A673 (cell line): ENCODE data around the gene GMEB2. TPM values are rescaled to one million over a fixed set of nuclear protein-coding genes. Genes with fewer than 3 reads are reported as not detected.

Source experiments
- BruUV-seq: library from RNA; stranded (reverse); fragments of 400-500 nt; replicated peaks from 2 replicates; lab custom pipeline; 2021; lab: Mats Ljungman, UMichigan
- CTCF ChIA-PET: fragments of 300-600 bp; sonication (Branson Sonifier 250); formaldehyde crosslinking; loops from one replicate; lab custom pipeline; 2022; ENCODE audit warnings: antibody characterized with exemption; lab: Charles Lee
- POLR2A ChIA-PET: fragments of 300-600 bp; sonication (Branson Sonifier 250); formaldehyde crosslinking; loops from one replicate; lab custom pipeline; 2022; ENCODE audit warnings: antibody characterized with exemption; ENCODE audit not compliant: low non-redundant PET; lab: Charles Lee
- DNase-seq: peaks from one replicate; pipeline ENCODE4 v3.0.0-alpha.2; 2015; ENCODE audit warnings: low spot score
- H3K27ac ChIP-seq: fragments of 200-600 bp; sonication (generic); 2 replicates; pipeline ENCODE4 v1.5.1; 2016; ENCODE audit warnings: mixed run types, low read depth, mild to moderate bottlenecking, mixed read lengths, antibody characterized with exemption, low read length; ENCODE audit not compliant: poor library complexity, severe bottlenecking
- H3K27me3 ChIP-seq: fragments of 200-600 bp; sonication (generic); replicated peaks from 2 replicates; pipeline ENCODE4 v1.6.1; 2017; ENCODE audit warnings: mixed run types, low read depth, mild to moderate bottlenecking, mixed read lengths, antibody characterized with exemption, low read length; ENCODE audit not compliant: insufficient read depth, poor library complexity
- H3K36me3 ChIP-seq: fragments of 200-600 bp; sonication (generic); 2 replicates; pipeline ENCODE4 v1.6.1; 2016; ENCODE audit warnings: mixed run types, mild to moderate bottlenecking, mixed read lengths, antibody characterized with exemption, low read length; ENCODE audit not compliant: insufficient read depth, poor library complexity, severe bottlenecking
- H3K4me1 ChIP-seq: fragments of 200-600 bp; sonication (generic); 2 replicates; pipeline ENCODE4 v1.6.1; 2017; ENCODE audit warnings: mixed run types, mild to moderate bottlenecking, mixed read lengths, antibody characterized with exemption, low read length; ENCODE audit not compliant: insufficient read depth, poor library complexity, severe bottlenecking
- H3K4me3 ChIP-seq: fragments of 200-600 bp; sonication (generic); 2 replicates; pipeline ENCODE4 v1.5.1; 2016; ENCODE audit warnings: low read depth, mixed run types, mild to moderate bottlenecking, mixed read lengths, low read length; ENCODE audit not compliant: poor library complexity, severe bottlenecking
- H3K9me3 ChIP-seq: fragments of 200-600 bp; sonication (generic); 2 replicates; pipeline ENCODE4 v1.6.1; 2016; ENCODE audit warnings: mixed run types, low read depth, mild to moderate bottlenecking, mixed read lengths, antibody characterized with exemption, low read length; ENCODE audit not compliant: poor library complexity, severe bottlenecking
- EZH2 ChIP-seq: fragments of 200-600 bp; sonication (generic); IDR thresholded peaks from 2 replicates; pipeline ENCODE4 v1.6.1; 2017; ENCODE audit warnings: borderline replicate concordance, low read depth, mild to moderate bottlenecking, mixed read lengths, antibody characterized with exemption, low read length; ENCODE audit not compliant: poor library complexity, severe bottlenecking
- intact Hi-C: fragments of 100-400 bp; cut with micrococcal nuclease; formaldehyde crosslinking; loops from one replicate; pipeline ENCODE4 v1.10.0; 2022; ENCODE audit not compliant: unreplicated experiment
- total RNA-seq: library from RNA; stranded (reverse); gene quantifications from 2 replicates; pipeline ENCODE4 v1.2.3, GENCODE V29; 2021
- TF ChIP-seq, protein P1 (sequence below): fragments of 300-800, 200-600 bp; sonication (generic); conservative IDR thresholded peaks from 2 replicates; pipeline ENCODE4 v1.5.1; 2017; ENCODE audit warnings: low read depth, mild to moderate bottlenecking, antibody characterized with exemption, low read length, moderate library complexity, mixed read lengths

The GMEB2 gene
- total RNA-seq, 1 experiment from 2014 or later, result 12.8 TPM

DNA sequence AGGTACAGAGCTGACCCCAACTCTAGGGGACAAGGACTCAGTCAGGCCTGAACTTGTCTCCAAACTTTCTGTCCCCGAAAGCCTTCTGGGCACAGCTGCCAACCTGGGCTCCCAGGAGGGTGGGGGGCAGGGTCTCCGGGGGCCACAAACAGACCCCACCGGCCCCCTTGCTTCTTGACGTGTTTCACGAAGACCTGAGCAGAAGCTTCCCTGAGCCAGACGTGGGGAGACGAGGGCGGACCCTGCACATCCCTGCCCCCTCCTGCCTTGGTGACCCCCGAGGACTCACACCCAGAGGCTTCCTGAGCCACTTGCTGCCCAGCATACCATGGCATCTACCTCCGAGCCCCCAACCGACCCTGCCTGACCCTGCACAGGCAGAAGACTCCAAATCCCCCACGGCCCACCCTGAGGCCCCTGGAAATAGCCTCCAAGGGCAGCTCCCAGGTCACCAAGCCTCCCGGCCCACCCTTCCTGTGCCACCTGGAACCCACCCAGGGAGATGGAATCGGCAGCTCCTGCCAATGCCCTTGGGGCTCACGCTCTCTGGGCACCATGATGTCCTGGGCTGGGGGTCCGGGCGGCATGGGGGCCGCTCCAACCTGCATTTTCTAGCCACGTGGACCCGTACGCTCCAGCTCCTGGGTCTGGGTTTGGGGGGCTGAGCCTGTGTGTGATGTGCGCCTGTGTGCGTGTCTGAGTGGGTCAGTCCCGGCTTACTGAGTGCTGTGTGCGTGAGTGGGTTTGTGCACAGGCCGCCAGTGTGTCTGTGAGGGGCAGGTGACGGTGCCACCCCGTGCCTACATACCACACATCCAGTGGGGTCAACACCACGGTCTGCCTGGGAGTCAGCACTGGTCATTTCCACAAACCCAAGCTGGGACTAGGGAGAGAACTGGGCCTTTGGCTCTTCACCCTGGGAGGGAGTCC, 87.2 kb downstream of the GMEB2 start:
- Histone ChIP-seq H3K27me3 (peaks cover 6% of the 10 kb centered on the region), H3K4me3 (no peak overlapping the region), H3K36me3 (no peaks in the 10 kb centered on the region), H3K27ac (no peak overlapping the region), H3K9me3 (no peaks in the 10 kb centered on the region), H3K4me1 (peaks cover 5% of the 10 kb centered on the region)
- ChIA-PET CTCF (no interaction called here), POLR2A (no interaction called here)
- no peak for DNase-seq
- TF ChIP-seq, protein P1, sequence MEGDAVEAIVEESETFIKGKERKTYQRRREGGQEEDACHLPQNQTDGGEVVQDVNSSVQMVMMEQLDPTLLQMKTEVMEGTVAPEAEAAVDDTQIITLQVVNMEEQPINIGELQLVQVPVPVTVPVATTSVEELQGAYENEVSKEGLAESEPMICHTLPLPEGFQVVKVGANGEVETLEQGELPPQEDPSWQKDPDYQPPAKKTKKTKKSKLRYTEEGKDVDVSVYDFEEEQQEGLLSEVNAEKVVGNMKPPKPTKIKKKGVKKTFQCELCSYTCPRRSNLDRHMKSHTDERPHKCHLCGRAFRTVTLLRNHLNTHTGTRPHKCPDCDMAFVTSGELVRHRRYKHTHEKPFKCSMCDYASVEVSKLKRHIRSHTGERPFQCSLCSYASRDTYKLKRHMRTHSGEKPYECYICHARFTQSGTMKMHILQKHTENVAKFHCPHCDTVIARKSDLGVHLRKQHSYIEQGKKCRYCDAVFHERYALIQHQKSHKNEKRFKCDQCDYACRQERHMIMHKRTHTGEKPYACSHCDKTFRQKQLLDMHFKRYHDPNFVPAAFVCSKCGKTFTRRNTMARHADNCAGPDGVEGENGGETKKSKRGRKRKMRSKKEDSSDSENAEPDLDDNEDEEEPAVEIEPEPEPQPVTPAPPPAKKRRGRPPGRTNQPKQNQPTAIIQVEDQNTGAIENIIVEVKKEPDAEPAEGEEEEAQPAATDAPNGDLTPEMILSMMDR, result no peak
- TF ChIP-seq EZH2, result no peak
- no TSS peak for BruUV-seq
- intact Hi-C loops, result loop anchor here (5.0 kb wide), 3 partner anchors 248 to 583 kb away; partner anchors contain the start of gene SAMD10

DNA sequence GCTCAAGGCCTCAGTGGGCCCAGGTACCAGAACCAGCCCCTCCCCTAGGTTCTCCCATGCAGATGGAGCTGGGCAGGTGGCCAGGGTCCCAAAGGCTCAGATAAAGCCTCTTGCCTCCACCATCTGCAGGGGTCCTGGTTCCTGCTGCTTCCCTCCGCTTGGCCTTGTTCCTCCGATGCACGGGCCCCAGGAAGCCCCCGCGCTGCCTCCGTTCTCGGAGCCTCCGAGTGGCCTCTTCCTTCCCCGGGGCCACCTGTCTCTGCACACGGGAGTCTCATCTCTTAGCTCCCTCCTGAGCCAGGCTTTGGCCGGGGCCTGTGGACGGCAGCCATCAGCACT, 87.8 kb downstream of the GMEB2 start:
- TF ChIP-seq, protein P1, result no peak
- no peak for TF ChIP-seq EZH2
- POLR2A ChIA-PET, result no interaction called here

DNA sequence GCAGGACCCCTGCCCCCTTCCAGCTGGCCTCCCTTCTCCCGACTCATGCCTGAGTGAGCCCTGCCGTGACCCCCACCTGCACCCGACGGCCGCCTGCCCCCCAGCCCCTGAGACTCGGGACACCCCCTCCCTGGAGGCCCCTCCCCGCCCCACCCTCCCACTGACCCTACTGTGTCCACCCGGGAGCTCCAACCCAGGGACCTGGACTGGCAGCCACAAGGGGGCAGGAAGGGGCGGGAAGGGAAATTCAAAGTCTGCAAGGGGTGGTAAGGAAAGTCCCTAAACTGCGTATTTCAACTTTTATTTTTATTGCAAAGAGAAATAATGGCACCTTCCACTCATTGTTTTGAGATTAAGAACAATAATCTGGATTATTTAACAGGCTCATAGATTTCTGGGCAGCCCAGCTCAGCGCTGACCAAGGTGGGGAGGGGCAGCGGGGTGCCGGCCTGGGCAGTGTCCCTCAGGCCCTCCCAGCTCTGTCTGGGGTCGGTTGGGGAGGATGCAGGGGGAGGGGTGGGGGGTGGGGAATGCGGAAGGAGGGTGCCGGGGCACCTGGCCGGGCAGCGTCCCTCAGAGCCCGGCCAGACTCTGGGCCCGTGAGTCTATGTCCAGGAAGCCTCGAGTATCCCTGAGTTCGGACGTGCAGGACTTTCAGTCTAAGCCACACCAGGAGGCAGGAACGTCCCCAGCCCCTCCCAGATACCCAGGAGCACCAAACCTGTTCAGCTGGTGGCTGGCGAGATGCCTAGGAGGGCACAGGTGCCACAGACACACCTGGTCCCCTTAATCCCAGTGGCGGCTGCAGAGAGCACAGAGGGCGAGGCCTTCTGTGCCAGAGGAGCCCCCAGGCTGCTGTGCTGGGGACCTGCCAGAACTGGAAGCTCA, 88.5 kb downstream of the GMEB2 start:
- ChIA-PET CTCF (interaction anchor here (0.9 to 1.0 kb wide), 2 partner anchors 36 to 435 kb away, joined by 3 to 6 read pairs; partner anchors contain the start of gene HELZ2), POLR2A (no interaction called here)
- H3K4me1 ChIP-seq, result peaks cover 5% of the 10 kb centered on the region
- DNase-seq, result no peak
- intact Hi-C loops, result loop anchor here (5.0 kb wide), 3 partner anchors 249 to 584 kb away; partner anchors contain the start of gene SAMD10
- no peaks in the 10 kb centered on the region for H3K27me3 ChIP-seq
- H3K4me3 ChIP-seq, result no peak overlapping the region
- H3K9me3 ChIP-seq, result no peaks in the 10 kb centered on the region
- no peak for TF ChIP-seq EZH2
- TF ChIP-seq, protein P1, result no peak
- H3K27ac ChIP-seq, result no peak overlapping the region
- BruUV-seq, result no TSS peak
- no peaks in the 10 kb centered on the region for H3K36me3 ChIP-seq

More for the DNA sequence above, 87.8 kb downstream of the GMEB2 start:
- intact Hi-C loops, result loop anchor here (5.0 kb wide), 3 partner anchors 248 to 583 kb away; partner anchors contain the start of gene SAMD10
- no peaks in the 10 kb centered on the region for H3K27me3 ChIP-seq
- H3K9me3 ChIP-seq, result no peaks in the 10 kb centered on the region
- BruUV-seq, result no TSS peak
- peaks cover 5% of the 10 kb centered on the region for H3K4me1 ChIP-seq
- DNase-seq, result no peak
- CTCF ChIA-PET, result no interaction called here
- H3K4me3 ChIP-seq, result no peak overlapping the region
- H3K36me3 ChIP-seq, result no peaks in the 10 kb centered on the region
- H3K27ac ChIP-seq, result no peak overlapping the region
